Endodermal cell (in vitro differentiated cells): ENCODE measurements around the gene KIF26B. TPM values are rescaled to one million over a fixed set of nuclear protein-coding genes. Genes with fewer than 3 reads are reported as not detected.

Source experiments
- DNase-seq: peaks from one replicate; pipeline ENCODE4 v3.0.0-alpha.2; 2017
- H3K27ac ChIP-seq: 2 replicates; pipeline ENCODE4 v1.5.1; 2013; ENCODE audit warnings: mild to moderate bottlenecking, low read depth, low read length, moderate library complexity
- H3K27me3 ChIP-seq: 2 replicates; pipeline ENCODE4 v1.6.1; 2013; ENCODE audit warnings: mild to moderate bottlenecking, low read length, moderate library complexity; ENCODE audit not compliant: insufficient read depth, control insufficient read depth, poor library complexity, severe bottlenecking
- H3K36me3 ChIP-seq: 2 replicates; pipeline ENCODE4 v1.7.0; 2013; ENCODE audit warnings: mild to moderate bottlenecking, low read length, moderate library complexity; ENCODE audit not compliant: control insufficient read depth, insufficient read depth
- H3K4me1 ChIP-seq: one replicate; pipeline ENCODE4 v1.7.0; 2013; ENCODE audit warnings: low read length; ENCODE audit not compliant: control insufficient read depth, insufficient read depth
- H3K4me3 ChIP-seq: 2 replicates; pipeline ENCODE4 v1.5.1; 2013; ENCODE audit warnings: mild to moderate bottlenecking, low read length, moderate library complexity
- H3K9ac ChIP-seq: 2 replicates; pipeline ENCODE4 v1.6.1; 2013; ENCODE audit warnings: mild to moderate bottlenecking, low read length, moderate library complexity; ENCODE audit not compliant: poor library complexity, severe bottlenecking; ENCODE audit errors: extremely low read depth
- H3K9me3 ChIP-seq: 2 replicates; pipeline ENCODE4 v1.6.1; 2013; ENCODE audit warnings: mild to moderate bottlenecking, low read length, moderate library complexity; ENCODE audit not compliant: control insufficient read depth
- H3K27ac Mint-ChIP-seq: 2 replicates; pipeline ENCODE4 v1.8.0; 2020; ENCODE audit warnings: mixed read lengths
- H3K27me3 Mint-ChIP-seq: 2 replicates; pipeline ENCODE4 v1.8.0; 2021; ENCODE audit warnings: mild to moderate bottlenecking, mixed read lengths; ENCODE audit not compliant: insufficient read depth
- H3K36me3 Mint-ChIP-seq: 2 replicates; pipeline ENCODE4 v1.8.0; 2020; ENCODE audit warnings: low read depth, mixed read lengths
- H3K4me1 Mint-ChIP-seq: 2 replicates; pipeline ENCODE4 v1.8.0; 2020; ENCODE audit warnings: mixed read lengths
- H3K4me3 Mint-ChIP-seq: 2 replicates; pipeline ENCODE4 v1.8.0; 2020; ENCODE audit warnings: mild to moderate bottlenecking, moderate library complexity, mixed read lengths
- H3K9me3 Mint-ChIP-seq: 2 replicates; pipeline ENCODE4 v1.8.0; 2020; ENCODE audit warnings: mild to moderate bottlenecking, mixed read lengths
- WGBS, 2 experiments: methylation state at CpG; one replicate each; pipeline versions ENCODE4 v1.1.5 to v1.1.7; 2013; ENCODE audit warnings: missing lambda C conversion rate in 2 of 2, mixed read lengths in 1 of 2; ENCODE audit not compliant: insufficient coverage in 1 of 2, insufficient read length in 1 of 2; 5-methylcytosine and 5-hydroxymethylcytosine counted together
- total RNA-seq, 2 donors: library from RNA; stranded (reverse); fragmentation: NEBNext Ultra II Directional in 1 of 2; extraction: Animal tissue kit (Norgen Biotek cat#: 25700) in 1 of 2; gene quantifications; 2 replicates in 1 of 2; 3 replicates in 1 of 2; pipeline ENCODE4 v1.2.1, GENCODE V29; 2021
- TF ChIP-seq, protein P1 (sequence below): fragments of 200-600 bp; sonication (generic); conservative IDR thresholded peaks from 2 replicates; pipeline ENCODE4 v1.5.0; 2021; ENCODE audit warnings: antibody characterized with exemption, mild to moderate bottlenecking

KIF26B gene
- total RNA-seq, 2 donors from 2014 or later = 12.3 to 21.0 TPM

DNA sequence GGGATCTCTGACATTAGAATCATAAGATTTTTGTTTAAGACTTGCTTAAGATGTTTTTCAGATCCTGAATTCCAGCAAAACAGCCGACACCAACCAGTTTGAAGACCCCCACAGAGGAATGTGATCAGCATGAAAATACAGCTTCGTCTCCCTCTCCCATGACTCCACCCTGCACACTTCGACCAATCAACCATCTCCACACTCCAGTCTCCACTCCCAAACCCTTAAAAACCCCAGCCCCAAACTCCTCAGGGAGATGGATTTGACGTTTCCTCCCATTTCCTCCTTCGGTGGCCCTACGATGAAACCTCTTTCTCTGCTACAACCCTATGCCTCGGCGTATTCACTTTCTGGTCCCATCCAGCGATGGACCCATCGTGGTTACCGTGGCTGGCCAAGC is 30.1 kb upstream of the KIF26B start:
- peaks cover 10% of the 10 kb centered on the region for H3K36me3 Mint-ChIP-seq
- WGBS, 2 experiments = 88 to 91% methylated on average over 9 to 11 of the region's 11 CpGs
- no peak overlapping the region for H3K27ac Mint-ChIP-seq
- no peaks in the 10 kb centered on the region for H3K4me1 ChIP-seq
- no peak overlapping the region for H3K27ac ChIP-seq
- no peaks in the 10 kb centered on the region for H3K9me3 ChIP-seq
- no peaks in the 10 kb centered on the region for H3K36me3 ChIP-seq
- H3K4me3 ChIP-seq = no peak overlapping the region
- peaks cover 7% of the 10 kb centered on the region for H3K4me1 Mint-ChIP-seq
- no peaks in the 10 kb centered on the region for H3K9me3 Mint-ChIP-seq
- H3K9ac ChIP-seq = no peak overlapping the region
- H3K4me3 Mint-ChIP-seq = no peak overlapping the region
- TF ChIP-seq, protein P1, sequence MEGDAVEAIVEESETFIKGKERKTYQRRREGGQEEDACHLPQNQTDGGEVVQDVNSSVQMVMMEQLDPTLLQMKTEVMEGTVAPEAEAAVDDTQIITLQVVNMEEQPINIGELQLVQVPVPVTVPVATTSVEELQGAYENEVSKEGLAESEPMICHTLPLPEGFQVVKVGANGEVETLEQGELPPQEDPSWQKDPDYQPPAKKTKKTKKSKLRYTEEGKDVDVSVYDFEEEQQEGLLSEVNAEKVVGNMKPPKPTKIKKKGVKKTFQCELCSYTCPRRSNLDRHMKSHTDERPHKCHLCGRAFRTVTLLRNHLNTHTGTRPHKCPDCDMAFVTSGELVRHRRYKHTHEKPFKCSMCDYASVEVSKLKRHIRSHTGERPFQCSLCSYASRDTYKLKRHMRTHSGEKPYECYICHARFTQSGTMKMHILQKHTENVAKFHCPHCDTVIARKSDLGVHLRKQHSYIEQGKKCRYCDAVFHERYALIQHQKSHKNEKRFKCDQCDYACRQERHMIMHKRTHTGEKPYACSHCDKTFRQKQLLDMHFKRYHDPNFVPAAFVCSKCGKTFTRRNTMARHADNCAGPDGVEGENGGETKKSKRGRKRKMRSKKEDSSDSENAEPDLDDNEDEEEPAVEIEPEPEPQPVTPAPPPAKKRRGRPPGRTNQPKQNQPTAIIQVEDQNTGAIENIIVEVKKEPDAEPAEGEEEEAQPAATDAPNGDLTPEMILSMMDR = no peak
- no peaks in the 10 kb centered on the region for H3K27me3 ChIP-seq
- H3K27me3 Mint-ChIP-seq = no peaks in the 10 kb centered on the region
- DNase-seq = no peak

DNA sequence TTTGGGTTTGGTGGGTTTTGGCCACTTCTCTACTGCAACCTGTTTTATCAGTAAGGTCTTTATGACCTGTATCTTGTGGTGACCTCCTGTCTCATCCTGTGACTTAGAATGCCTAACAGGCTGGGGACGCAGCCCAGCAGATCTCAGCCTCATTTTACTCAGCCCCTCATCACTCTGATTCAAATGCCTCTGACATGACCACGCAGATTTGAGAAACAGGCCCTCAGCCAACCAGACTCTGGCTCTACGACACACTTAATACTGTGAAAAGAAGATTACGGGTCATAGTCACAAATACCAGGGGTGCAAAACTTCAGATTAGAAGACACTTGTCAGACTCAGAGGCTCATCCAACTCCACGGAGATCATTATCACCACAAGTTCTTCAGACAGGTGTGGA is 28.3 kb upstream of the KIF26B start:
- TF ChIP-seq, protein P1 = no peak
- H3K9ac ChIP-seq = no peak overlapping the region
- 93 to 95% methylated on average over 2 to 5 of the region's 5 CpGs for WGBS, 2 experiments
- H3K36me3 ChIP-seq = no peaks in the 10 kb centered on the region
- peaks cover 14% of the 10 kb centered on the region for H3K4me1 Mint-ChIP-seq
- no peak overlapping the region for H3K4me3 ChIP-seq
- DNase-seq = no peak
- no peak overlapping the region for H3K4me3 Mint-ChIP-seq
- H3K27me3 Mint-ChIP-seq = no peaks in the 10 kb centered on the region
- H3K9me3 ChIP-seq = no peaks in the 10 kb centered on the region
- no peaks in the 10 kb centered on the region for H3K27me3 ChIP-seq
- H3K4me1 ChIP-seq = no peaks in the 10 kb centered on the region
- H3K36me3 Mint-ChIP-seq = peaks cover 10% of the 10 kb centered on the region
- no peaks in the 10 kb centered on the region for H3K9me3 Mint-ChIP-seq
- no peak overlapping the region for H3K27ac Mint-ChIP-seq
- H3K27ac ChIP-seq = no peak overlapping the region

DNA sequence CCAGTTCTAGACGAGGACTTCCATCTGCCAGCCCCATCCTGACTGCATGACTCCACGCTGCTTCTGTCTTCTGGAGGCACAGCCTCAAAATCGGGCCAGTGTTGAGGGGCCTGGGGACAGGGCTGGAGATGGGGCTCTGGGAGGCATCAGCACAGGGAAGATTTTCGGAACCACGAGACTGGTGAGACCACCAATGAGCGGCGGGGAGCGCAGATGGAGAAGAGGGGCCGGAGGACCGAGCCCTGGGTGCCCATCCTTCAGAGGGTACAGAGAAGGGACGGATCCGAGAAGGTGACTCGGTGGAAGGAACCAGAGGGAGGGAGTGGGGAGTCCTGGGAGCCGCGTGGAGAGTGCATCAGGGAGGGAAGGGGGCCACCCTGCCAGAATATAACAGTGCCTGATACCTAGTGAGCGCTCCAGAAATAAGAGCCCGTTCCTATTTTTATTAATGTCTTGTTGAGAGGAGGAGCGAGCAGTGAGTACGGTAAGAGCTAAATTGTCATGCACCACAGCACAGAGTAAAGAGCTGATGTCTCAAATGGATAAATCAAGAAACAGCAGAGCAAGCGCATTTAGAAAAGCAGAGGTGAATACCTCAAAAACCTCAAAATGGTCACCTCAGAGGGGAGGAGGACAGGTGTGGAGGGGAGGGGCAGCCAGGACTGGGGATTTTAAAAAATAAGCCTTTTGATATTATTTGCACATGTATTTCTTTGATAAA is 26.2 kb upstream of the KIF26B start:
- Histone ChIP-seq H3K27me3 (no peaks in the 10 kb centered on the region), H3K27ac (no peak overlapping the region), H3K4me1 (no peaks in the 10 kb centered on the region), H3K4me3 (no peak overlapping the region), H3K9ac (no peak overlapping the region), H3K36me3 (no peaks in the 10 kb centered on the region), H3K9me3 (no peaks in the 10 kb centered on the region)
- WGBS, 2 experiments = 93 to 94% methylated on average over 13 to 20 of the region's 20 CpGs
- Mint-ChIP-seq H3K4me3 (no peak overlapping the region), H3K36me3 (peaks cover 7% of the 10 kb centered on the region), H3K27me3 (peaks cover 4% of the 10 kb centered on the region), H3K9me3 (no peaks in the 10 kb centered on the region), H3K4me1 (peaks cover 14% of the 10 kb centered on the region), H3K27ac (no peak overlapping the region)
- TF ChIP-seq, protein P1 = no peak
- no peak for DNase-seq
